K562 (cell line): ENCODE data around the gene ZMIZ1.

ENCODE experiments used
- CTCF ChIP-seq, 3 experiments: IDR thresholded peaks in 2 of 3; conservative IDR thresholded peaks in 1 of 3; 2 replicates each; pipeline ENCODE4 v1.5.1; 2011 to 2012; ENCODE audit warnings: low read length in 3 of 3, mild to moderate bottlenecking in 3 of 3, control low read depth in 2 of 3, improper control_type of control experiment in 1 of 3, inconsistent platforms in 1 of 3, low read depth in 1 of 3, mixed read lengths in 1 of 3, moderate library complexity in 1 of 3; ENCODE audit not compliant: insufficient read depth in 2 of 3
- JUNB ChIP-seq: fragments of 450-650 bp; formaldehyde crosslinking; conservative IDR thresholded peaks from 2 replicates; pipeline ENCODE4 v1.4.0; 2020; ENCODE audit warnings: mild to moderate bottlenecking
- NFRKB ChIP-seq: fragments of 450-650 bp; IDR thresholded peaks from 2 replicates; pipeline ENCODE4 v1.6.1; 2016; ENCODE audit warnings: low read depth
- POLR2A ChIP-seq: fragments of 450-650 bp; conservative IDR thresholded peaks from 2 replicates; pipeline ENCODE4 v1.6.1; 2016
- THAP7 ChIP-seq: fragments of 250-450 bp; sonication (Bioruptor Pico); IDR thresholded peaks from 2 replicates; pipeline ENCODE4 v1.5.0; 2021
- ZFP91 ChIP-seq: sonication (generic); formaldehyde crosslinking; IDR thresholded peaks from 2 replicates; pipeline ENCODE4 v1.8.0; 2022; ENCODE audit warnings: mild to moderate bottlenecking, missing genetic modification reagents
- ZNF12 ChIP-seq: sonication (generic); formaldehyde crosslinking; IDR thresholded peaks from 2 replicates; pipeline ENCODE4 v1.4.0; 2020; ENCODE audit warnings: mild to moderate bottlenecking, missing genetic modification reagents
- ZNF124 ChIP-seq: sonication (generic); formaldehyde crosslinking; IDR thresholded peaks from 2 replicates; pipeline ENCODE4 v1.8.1; 2022; ENCODE audit warnings: missing genetic modification reagents

- TF ChIP-seq CTCF (IDR thresholded peaks at IDR 0.05 in 2 of 3, conservative IDR thresholded peaks at IDR 0.05 in 1 of 3; ENCODE audit: insufficient read depth in 2 of 3, low read depth in 1 of 3, low read length in 3 of 3) = no peak
- TF ChIP-seq ZFP91 = no peak
- TF ChIP-seq NFRKB = no peak
- no peak for TF ChIP-seq ZNF124 (CRISPR knock-in tag)
- TF ChIP-seq ZNF12 (CRISPR knock-in tag) = no peak
- TF ChIP-seq JUNB (CRISPR knock-in tag) = no peak
- TF ChIP-seq POLR2A = no peak
- no peak for TF ChIP-seq THAP7
Observed at GRCh38 chr10:79272353-79272752, 203.6 kb downstream of the ZMIZ1 start.
